GM15510 (cell line): Measurements from ENCODE around the gene CST9L.

Experiments
- POLR2A ChIP-seq: IDR thresholded peaks from 3 replicates; pipeline ENCODE4 v1.6.1; 2011; ENCODE audit warnings: borderline replicate concordance; ENCODE audit not compliant: insufficient read length; ENCODE audit errors: extremely low read depth

CST9L gene

GRCh38 chr20:23595941-23596340 lies 27.7 kb upstream of the CST9L start:
- TF ChIP-seq POLR2A = no peak

DNA sequence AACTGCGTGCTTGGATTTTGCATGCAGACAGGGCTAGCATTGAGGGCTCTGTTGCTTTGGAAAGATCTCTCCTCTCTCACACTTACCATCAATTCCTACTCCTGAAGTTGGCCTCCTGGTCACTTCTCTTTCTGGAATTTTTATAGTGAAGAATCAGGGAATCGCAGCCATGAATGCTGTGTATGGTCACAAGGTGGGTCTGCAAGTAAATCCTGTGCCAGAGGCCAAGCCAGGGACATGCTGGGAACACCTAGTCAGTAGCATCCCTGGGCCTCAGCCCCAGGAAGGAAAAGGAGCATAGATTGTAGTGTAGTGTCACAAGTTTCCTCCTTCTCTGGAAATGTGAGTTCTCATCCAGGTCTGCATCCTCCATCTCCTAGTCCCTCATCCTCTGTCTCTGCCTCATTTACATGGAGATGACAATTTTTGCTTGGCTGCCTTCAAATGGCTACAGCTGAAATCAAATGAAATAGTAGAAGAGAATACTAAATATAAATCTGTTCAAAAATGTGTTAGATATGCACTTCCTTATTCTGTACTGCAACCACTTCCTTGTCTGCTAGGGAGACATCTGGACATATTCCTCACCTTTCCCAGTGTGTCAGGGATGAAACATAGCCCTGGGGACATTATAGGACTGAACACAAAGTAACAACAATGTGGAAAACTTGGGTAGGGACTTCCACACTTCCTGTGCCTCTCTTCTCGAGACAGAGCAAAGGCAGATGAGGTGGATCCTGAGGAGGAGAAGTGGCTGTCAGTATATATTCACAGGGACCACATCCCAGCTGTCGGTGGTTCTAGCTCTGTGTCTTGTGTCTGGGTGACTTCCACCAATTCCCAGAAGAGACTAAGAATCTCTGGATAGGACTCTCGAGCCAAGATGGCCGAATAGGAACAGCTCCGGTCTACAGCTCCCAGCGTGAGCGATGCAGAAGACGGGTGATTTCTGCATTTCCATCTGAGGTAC lies 20.4 kb upstream of the CST9L start:
- no peak for TF ChIP-seq POLR2A

DNA sequence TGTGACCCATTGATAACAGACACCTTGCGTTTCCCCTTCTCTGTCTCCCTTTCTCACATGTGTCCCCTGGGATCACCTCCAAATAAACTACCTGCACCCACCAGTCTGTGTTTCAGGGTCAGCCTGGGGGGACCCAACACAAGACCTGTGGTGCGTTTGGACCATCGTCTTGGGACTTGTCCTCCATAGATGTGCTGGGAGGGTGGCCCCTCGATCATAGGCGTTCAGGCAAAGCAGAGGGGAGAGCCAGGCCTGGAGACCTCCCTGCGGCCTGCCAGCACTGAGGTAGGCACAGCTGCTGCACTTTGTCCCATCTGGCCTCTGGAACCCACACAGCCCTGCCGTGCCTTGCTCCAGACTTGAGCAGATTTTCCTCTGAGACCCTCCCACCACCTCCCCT lies 19.3 kb upstream of the CST9L start:
- TF ChIP-seq POLR2A = no peak

- no peak for TF ChIP-seq POLR2A
Observed at GRCh38 chr20:23586735-23587525, 18.6 kb upstream of the CST9L start.

DNA sequence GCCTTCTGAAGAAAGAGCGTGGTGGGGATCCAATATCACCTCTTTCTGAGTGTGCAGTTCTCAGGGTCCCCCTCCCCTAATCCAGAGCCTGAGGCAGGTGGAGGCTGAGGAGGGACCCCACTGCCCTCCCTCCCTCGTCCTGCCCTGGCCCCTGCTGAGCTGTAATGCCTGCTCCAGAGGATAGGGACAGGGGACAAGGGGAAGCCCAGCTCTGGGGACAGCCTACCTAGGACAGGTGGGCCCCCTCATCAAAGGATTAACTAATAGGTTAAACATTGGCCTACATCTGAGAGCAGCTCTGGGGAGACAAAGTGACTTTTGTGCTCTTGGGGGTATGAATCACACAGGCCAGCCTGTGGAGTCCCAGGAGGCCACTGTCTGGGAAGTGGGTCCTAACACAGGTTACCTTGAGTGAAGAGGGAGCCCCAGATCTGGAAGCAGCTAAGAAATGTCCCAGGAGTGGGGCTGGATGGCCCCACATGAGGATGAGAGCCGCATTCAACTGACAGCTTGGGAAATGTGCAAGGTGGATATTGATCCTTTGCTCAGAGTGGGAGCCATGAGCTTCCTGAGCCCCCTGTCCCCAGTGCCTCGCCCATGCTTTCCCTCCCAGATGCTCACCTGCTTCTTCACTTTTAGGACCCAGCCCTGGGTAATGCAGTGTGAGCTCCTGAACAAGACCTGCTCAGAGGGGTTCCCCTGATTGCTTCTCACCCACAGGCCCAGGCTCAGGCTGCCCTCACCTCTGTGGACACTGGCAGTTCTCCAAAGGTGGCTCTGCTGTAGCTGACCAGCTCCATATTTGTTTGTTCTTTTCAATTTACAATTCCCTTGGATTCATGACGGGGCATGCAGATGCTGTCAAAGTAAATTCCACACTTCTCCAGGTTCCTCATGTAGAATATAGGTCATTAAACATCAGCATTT lies 17.8 kb upstream of the CST9L start:
- TF ChIP-seq POLR2A = no peak

DNA sequence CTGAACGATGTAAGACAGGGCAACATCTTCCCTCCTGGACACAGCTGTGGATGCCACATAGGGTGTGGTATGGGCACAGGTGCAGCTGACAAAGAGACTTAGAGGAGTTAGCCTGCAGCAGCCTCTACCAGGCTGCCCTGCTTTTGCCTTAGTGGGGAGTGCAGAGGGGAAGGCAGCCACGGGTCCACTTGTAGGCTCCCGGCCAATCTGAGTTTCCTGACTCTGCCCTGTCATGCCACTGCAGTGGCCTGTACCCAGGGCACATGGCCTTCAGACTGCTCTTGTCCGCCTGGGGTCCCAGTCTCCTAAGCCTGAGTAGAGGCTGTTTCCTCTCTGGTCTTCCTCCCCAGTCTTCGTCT lies 17.1 kb upstream of the CST9L start:
- TF ChIP-seq POLR2A = no peak

- TF ChIP-seq POLR2A = no peak
Observed at GRCh38 chr20:23584434-23585199, 16.3 kb upstream of the CST9L start.

DNA sequence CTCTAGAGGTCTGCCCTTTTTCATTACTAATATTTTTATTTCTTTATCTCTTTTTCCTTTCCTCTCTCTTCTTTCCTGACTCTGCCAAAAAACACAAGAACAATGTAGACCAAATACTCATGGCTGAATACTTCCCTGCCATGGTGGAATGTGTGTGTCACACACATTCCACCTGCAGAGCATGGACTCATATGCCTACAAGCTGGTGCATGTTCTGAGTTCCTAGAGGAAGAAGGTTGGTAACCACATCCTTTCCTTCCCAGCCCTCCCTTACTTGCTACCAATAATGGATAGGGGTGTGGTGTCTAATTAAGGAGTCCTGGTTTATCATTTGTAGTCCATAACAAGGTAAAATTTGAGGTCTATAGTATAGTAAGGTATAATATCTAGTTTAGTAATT lies 15.2 kb upstream of the CST9L start:
- no peak for TF ChIP-seq POLR2A

GRCh38 chr20:23582293-23582692 lies 14.0 kb upstream of the CST9L start:
- TF ChIP-seq POLR2A = no peak

GRCh38 chr20:23574977-23575376 lies 6.7 kb upstream of the CST9L start:
- no peak for TF ChIP-seq POLR2A

GRCh38 chr20:23570178-23570760 lies 2.0 kb upstream of the CST9L start:
- no peak for TF ChIP-seq POLR2A

DNA sequence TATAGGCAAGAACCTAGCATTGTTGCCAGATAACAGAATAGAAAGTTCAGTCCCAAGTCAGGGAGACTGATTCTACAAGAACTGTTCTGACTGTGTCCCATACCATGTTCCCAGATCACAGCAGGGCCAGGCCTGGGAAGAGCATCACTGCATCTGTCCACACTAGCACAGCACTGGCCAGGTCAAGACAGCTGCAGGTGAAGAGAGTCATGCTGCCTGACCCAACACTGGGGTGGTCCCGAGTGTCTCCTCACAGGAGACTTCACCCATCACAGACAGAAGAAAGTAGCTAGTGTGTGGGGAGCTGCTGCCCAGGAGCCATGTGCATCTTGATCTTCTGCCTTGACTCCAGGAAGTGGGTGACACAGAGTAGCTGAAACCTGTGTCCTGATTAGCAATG lies 1.3 kb upstream of the CST9L start:
- no peak for TF ChIP-seq POLR2A

DNA sequence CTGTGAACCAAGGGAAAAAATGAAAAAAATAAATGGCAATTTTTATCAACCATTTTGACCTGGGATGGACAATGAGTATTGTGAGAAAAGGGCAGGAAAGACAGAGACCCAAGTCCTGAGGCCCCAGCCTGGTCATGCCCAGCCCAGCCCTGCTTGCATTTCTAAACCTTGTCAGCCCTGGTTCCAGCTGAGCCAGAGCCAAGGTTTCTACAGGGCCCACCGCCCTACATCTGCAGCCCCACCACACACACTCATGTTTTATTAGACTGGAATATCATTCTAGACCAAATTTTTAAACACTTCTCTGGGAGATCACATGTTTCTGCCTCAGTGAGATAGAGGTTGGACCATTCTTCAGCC lies 667 bp upstream of the CST9L start:
- no peak for TF ChIP-seq POLR2A

DNA sequence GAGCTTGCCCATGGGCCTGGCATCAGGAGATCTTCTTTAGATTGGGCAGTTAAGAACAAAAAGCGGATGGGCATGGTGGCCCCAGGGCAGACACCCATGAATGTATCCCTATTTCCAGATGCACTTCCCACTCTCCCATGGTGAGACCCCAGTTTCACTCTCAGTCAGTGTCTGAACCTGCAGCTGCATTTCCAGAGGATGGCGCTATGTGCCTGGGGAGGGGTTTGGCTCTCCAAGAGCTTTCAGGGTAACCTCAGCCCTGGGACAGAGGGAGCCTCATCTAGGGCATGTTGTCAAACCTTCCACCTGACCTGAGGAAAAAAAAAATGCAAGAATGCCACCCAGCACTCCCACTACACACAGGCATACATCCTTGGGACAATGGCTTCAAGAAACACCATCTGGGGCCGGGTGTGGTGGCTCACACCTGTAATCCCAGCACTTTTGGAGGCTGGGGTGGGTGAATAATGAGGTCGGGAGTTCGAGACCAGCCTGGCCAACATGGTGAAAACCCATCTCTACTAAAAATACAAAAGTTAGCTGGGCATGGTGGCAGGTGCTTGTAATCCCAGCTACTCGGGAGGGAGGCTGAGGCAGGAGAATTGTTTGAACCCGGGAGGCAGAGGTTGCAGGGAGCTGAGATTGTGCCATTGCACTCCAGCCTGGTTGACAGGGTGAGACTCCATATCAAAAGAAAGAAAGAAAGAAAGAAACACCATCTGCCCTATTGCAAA lies 1.9 kb downstream of the CST9L start:
- TF ChIP-seq POLR2A = no peak

GRCh38 chr20:23565503-23566045 lies 2.7 kb downstream of the CST9L start:
- no peak for TF ChIP-seq POLR2A
